Activated CD4-positive, alpha-beta T cell treated with anti-CD3 and anti-CD28 coated beads for 36 hours (primary cell): ENCODE measurements around the gene SPATA7. TPM values are rescaled to one million over a fixed set of nuclear protein-coding genes. Genes with fewer than 3 reads are reported as not detected.
"Not testable (repeated sequence)": the region's sequence is repeated elsewhere in the genome, so short reads cannot be mapped to it uniquely, and the experiment has no call there.

Experiments
- ATAC-seq: fragments of 200-7000 bp; cut with Tn5 transposase; one replicate; pipeline ENCODE4 v1.10.0; 2021; ENCODE audit warnings: mild to moderate bottlenecking, moderate library complexity
- CTCF ChIA-PET: fragments of 350-600 bp; sonication (Branson Sonifier 250); formaldehyde crosslinking; loops from one replicate; lab custom pipeline; 2021; ENCODE audit warnings: antibody characterized with exemption; lab: Charles Lee
- POLR2A ChIA-PET: fragments of 350-600 bp; sonication (Branson Sonifier 250); formaldehyde crosslinking; loops from one replicate; lab custom pipeline; 2021; ENCODE audit warnings: antibody characterized with exemption, inconsistent platforms; lab: Charles Lee
- DNase-seq: peaks from one replicate; pipeline ENCODE4 v3.0.0-alpha.2; 2020
- H3K27ac Mint-ChIP-seq: one replicate; pipeline ENCODE4 v1.8.0; 2021; ENCODE audit warnings: mixed read lengths
- H3K27me3 Mint-ChIP-seq: one replicate; pipeline ENCODE4 v1.8.0; 2021; ENCODE audit warnings: mixed read lengths
- H3K36me3 Mint-ChIP-seq: one replicate; pipeline ENCODE4 v1.8.0; 2021; ENCODE audit warnings: low read depth, mixed read lengths
- H3K4me1 Mint-ChIP-seq: one replicate; pipeline ENCODE4 v1.8.0; 2021; ENCODE audit warnings: mixed read lengths
- H3K4me3 Mint-ChIP-seq: one replicate; pipeline ENCODE4 v1.8.0; 2021; ENCODE audit warnings: mild to moderate bottlenecking, moderate library complexity, mixed read lengths
- H3K9me3 Mint-ChIP-seq: one replicate; pipeline ENCODE4 v1.8.0; 2021; ENCODE audit warnings: low read depth, mixed read lengths
- intact Hi-C, 2 experiments: fragments of 100-400 bp; cut with DNase I in 1 of 2; cut with micrococcal nuclease in 1 of 2; formaldehyde crosslinking; loops; one replicate each; pipeline versions ENCODE4 v1.14.2 to v1.15.1; 2022 to 2024; cut with DNase I, micrococcal nuclease
- total RNA-seq, 2 experiments: library from RNA; stranded (reverse); gene quantifications; one replicate each; pipeline ENCODE4 v1.2.3, GENCODE V29; 2021

The SPATA7 gene
- total RNA-seq, 2 experiments from 2014 or later = 3.4 to 4.0 TPM

DNA sequence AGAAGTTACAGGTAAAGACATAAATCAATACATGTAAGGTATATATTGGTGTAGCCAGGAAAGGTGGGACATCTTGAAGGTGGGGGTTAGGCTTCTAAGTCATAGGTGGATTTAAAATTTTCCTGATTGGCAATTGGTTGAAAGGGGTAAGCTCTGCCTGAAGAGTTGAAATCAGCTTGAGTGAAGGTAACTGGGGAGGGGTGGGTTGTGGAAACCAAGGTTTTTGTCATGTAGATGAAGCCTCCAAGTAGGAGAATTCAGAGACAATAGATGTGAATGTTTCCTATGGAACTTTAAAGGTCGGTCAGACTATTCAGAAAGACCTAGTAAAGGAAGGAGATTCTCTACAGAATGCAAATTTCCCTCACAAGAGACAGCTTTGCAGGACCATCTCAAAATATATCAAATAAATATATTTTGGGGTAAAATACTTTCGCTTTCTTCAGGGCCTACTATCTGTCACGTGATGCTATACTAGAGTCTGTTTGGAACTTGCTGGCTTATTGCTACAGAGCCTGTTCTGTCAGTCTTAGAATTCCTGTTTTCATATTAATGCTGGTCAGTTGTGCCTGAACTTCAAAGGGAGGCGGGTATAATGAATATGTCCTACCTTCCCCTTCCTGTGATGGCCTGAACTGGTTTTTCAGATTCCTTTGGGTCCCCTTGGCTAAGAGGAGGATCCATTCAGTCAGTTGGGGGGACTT is 20.6 kb upstream of the SPATA7 start:
- H3K27me3 Mint-ChIP-seq = peaks cover 9% of the 10 kb centered on the region
- ChIA-PET POLR2A (no interaction called here), CTCF (no interaction called here)
- no peaks in the 10 kb centered on the region for H3K36me3 Mint-ChIP-seq
- ATAC-seq (no peak), DNase-seq (no peak)
- H3K4me3 Mint-ChIP-seq = no peak overlapping the region
- H3K27ac Mint-ChIP-seq = no peak overlapping the region
- intact Hi-C loops = no loop called here
- peaks cover 8% of the 10 kb centered on the region for H3K9me3 Mint-ChIP-seq
- no peaks in the 10 kb centered on the region for H3K4me1 Mint-ChIP-seq

GRCh38 chr14:88369496-88369895 is 16.0 kb upstream of the SPATA7 start:
- intact Hi-C loops = no loop called here
- H3K27ac Mint-ChIP-seq = no peak overlapping the region
- H3K36me3 Mint-ChIP-seq = no peaks in the 10 kb centered on the region
- POLR2A ChIA-PET = no interaction called here
- DNase-seq = no peak
- no peaks in the 10 kb centered on the region for H3K9me3 Mint-ChIP-seq
- no peak overlapping the region for H3K4me3 Mint-ChIP-seq
- ATAC-seq = no peak
- peaks cover 19% of the 10 kb centered on the region for H3K27me3 Mint-ChIP-seq
- no peaks in the 10 kb centered on the region for H3K4me1 Mint-ChIP-seq
- CTCF ChIA-PET = no interaction called here

- Mint-ChIP-seq H3K4me1 (peaks cover 5% of the 10 kb centered on the region), H3K4me3 (no peak overlapping the region), H3K27me3 (peaks cover 6% of the 10 kb centered on the region), H3K27ac (no peak overlapping the region), H3K9me3 (peaks cover under 1% of the 10 kb centered on the region), H3K36me3 (no peaks in the 10 kb centered on the region)
- DNase-seq (no peak), ATAC-seq (no peak)
- ChIA-PET CTCF (interaction anchor here (1.2 to 1.3 kb wide), 3 partner anchors 13 to 190 kb away, joined by 3 to 5 read pairs (median 5); no protein-coding TSS in a partner anchor), POLR2A (no interaction called here)
- intact Hi-C loops = loop anchor here in 1 of 2 experiments (10.0 kb wide), 2 partner anchors 385 to 435 kb away; partner anchors contain the start of gene GALC
These were observed 5.6 kb upstream of the SPATA7 start for GRCh38 chr14:88379706-88380343.

- ChIA-PET CTCF (interaction anchor here (1.2 to 1.3 kb wide), 3 partner anchors 13 to 191 kb away, joined by 3 to 5 read pairs (median 5); no protein-coding TSS in a partner anchor), POLR2A (no interaction called here)
- intact Hi-C loops = loop anchor here in 1 of 2 experiments (10.0 kb wide), 2 partner anchors 386 to 436 kb away; partner anchors contain the start of gene GALC
- Mint-ChIP-seq H3K27me3 (peaks cover 6% of the 10 kb centered on the region), H3K4me3 (no peak overlapping the region), H3K36me3 (no peaks in the 10 kb centered on the region), H3K4me1 (peaks cover 6% of the 10 kb centered on the region), H3K9me3 (no peaks in the 10 kb centered on the region), H3K27ac (no peak overlapping the region)
- DNase-seq (no peak), ATAC-seq (no peak)
These were observed 5.1 kb upstream of the SPATA7 start for GRCh38 chr14:88380405-88380804.

DNA sequence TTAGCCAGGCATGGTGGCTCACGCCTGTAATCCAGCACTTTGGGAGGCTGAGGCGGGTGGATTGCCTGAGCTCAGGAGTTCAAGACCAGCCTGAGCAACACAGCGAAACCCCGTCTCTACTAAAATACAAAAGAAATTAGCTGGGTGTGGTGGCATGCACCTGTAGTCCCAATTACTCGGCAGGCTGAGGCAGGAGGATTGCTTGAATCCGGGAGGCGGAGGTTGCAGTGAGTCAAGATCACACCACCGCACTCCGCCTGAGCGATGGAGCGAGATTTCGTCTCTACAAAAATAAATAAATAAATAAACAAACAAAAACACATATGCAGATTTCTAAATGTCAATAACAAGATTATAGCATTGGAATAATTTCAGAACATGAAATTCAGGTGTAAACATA is 3.8 kb upstream of the SPATA7 start:
- H3K4me3 Mint-ChIP-seq, DNase-seq, ATAC-seq, H3K36me3 Mint-ChIP-seq, H3K9me3 Mint-ChIP-seq, H3K27me3 Mint-ChIP-seq, POLR2A ChIA-PET, H3K27ac Mint-ChIP-seq: not testable (repeated sequence)
- intact Hi-C loops = loop anchor here in 1 of 2 experiments (10.0 kb wide), 2 partner anchors 387 to 437 kb away; partner anchors contain the start of gene GALC
- CTCF ChIA-PET = interaction anchor here (0.6 kb wide), 1 partner anchor 149 kb away, joined by 3 read pairs; no protein-coding TSS in a partner anchor
- H3K4me1 Mint-ChIP-seq = peaks cover 13% of the 10 kb centered on the region

- H3K36me3 Mint-ChIP-seq = no peaks in the 10 kb centered on the region
- CTCF ChIA-PET = interaction anchor here (0.6 to 1.9 kb wide), 4 partner anchors 107 to 216 kb away, joined by 3 to 7 read pairs (median 4); no protein-coding TSS in a partner anchor
- peak overlapping the region; percentile 88 for H3K27ac Mint-ChIP-seq
- DNase-seq (no peak), ATAC-seq (no peak)
- H3K4me3 Mint-ChIP-seq = peak overlapping the region; percentile 96
- POLR2A ChIA-PET = no interaction called here
- H3K9me3 Mint-ChIP-seq = no peaks in the 10 kb centered on the region
- peaks cover 17% of the 10 kb centered on the region for H3K4me1 Mint-ChIP-seq
- intact Hi-C loops = loop anchor here in 1 of 2 experiments (2.0 to 10.0 kb wide), 4 partner anchors 178 to 440 kb away; partner anchors contain the start of genes GALC and ZC3H14
- no peaks in the 10 kb centered on the region for H3K27me3 Mint-ChIP-seq
These were observed 739 bp upstream of the SPATA7 start for GRCh38 chr14:88384718-88385117.

GRCh38 chr14:88386256-88386794 is 868 bp downstream of the SPATA7 start:
- no peak for ATAC-seq
- ChIA-PET CTCF (interaction anchor here (1.8 kb wide), 1 partner anchor 218 kb away, joined by 5 read pairs; no protein-coding TSS in a partner anchor), POLR2A (no interaction called here)
- Mint-ChIP-seq H3K9me3 (no peaks in the 10 kb centered on the region), H3K27ac (no peak overlapping the region), H3K4me3 (peak overlapping the region; percentile 96), H3K36me3 (no peaks in the 10 kb centered on the region), H3K27me3 (no peaks in the 10 kb centered on the region), H3K4me1 (peaks cover 17% of the 10 kb centered on the region)
- intact Hi-C loops = loop anchor here in 1 of 2 experiments (10.0 kb wide), 2 partner anchors 392 to 442 kb away; partner anchors contain the start of gene GALC
- DNase-seq = no peak

- no peak overlapping the region for H3K4me3 Mint-ChIP-seq
- no peak for DNase-seq
- CTCF ChIA-PET = no interaction called here
- intact Hi-C loops = loop anchor here in 1 of 2 experiments (10.0 kb wide), 2 partner anchors 394 to 444 kb away; partner anchors contain the start of gene GALC
- H3K9me3 Mint-ChIP-seq = no peaks in the 10 kb centered on the region
- peaks cover 17% of the 10 kb centered on the region for H3K4me1 Mint-ChIP-seq
- POLR2A ChIA-PET = no interaction called here
- H3K27me3 Mint-ChIP-seq = no peaks in the 10 kb centered on the region
- no peak for ATAC-seq
- no peaks in the 10 kb centered on the region for H3K36me3 Mint-ChIP-seq
- H3K27ac Mint-ChIP-seq = no peak overlapping the region
These were observed 3.4 kb downstream of the SPATA7 start for GRCh38 chr14:88388741-88389282.

GRCh38 chr14:88392609-88393008 is 7.2 kb downstream of the SPATA7 start:
- no peak for ATAC-seq
- Mint-ChIP-seq H3K27me3 (no peaks in the 10 kb centered on the region), H3K4me1 (no peaks in the 10 kb centered on the region), H3K9me3 (no peaks in the 10 kb centered on the region), H3K4me3 (no peak overlapping the region), H3K36me3 (peaks cover 16% of the 10 kb centered on the region), H3K27ac (no peak overlapping the region)
- ChIA-PET POLR2A (no interaction called here), CTCF (interaction anchor here (1.3 kb wide), 1 partner anchor 12 kb away, joined by 5 read pairs; no protein-coding TSS in a partner anchor)
- intact Hi-C loops = no loop called here
- DNase-seq = no peak

- Mint-ChIP-seq H3K27ac (no peak overlapping the region), H3K9me3 (peaks cover 49% of the 10 kb centered on the region), H3K36me3 (peaks cover 52% of the 10 kb centered on the region), H3K27me3 (no peaks in the 10 kb centered on the region), H3K4me3 (no peak overlapping the region), H3K4me1 (no peaks in the 10 kb centered on the region)
- intact Hi-C loops = no loop called here
- ATAC-seq = no peak
- DNase-seq = no peak
- POLR2A ChIA-PET = no interaction called here
- CTCF ChIA-PET = no interaction called here
These were observed 25.6 kb downstream of the SPATA7 start for GRCh38 chr14:88411039-88411438.

DNA sequence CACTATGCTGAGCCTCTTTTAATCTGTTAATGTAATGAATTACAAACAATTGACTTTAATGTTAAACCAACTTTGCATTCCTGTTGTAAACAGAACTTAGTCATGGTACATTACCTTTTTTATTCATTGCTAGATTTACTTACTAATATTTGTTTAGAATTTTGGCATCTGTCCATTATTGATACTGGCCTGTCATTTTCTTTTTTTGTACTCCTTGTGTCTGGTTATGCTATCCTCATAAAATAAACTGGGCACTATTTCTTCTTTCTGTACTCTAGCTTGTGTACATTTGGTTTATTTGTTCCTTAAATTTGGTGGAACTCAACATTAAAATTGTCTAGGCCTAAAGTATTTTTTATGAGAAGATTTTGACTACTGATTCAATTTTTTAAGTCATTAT is 32.1 kb downstream of the SPATA7 start:
- DNase-seq (no peak), ATAC-seq (no peak)
- Mint-ChIP-seq H3K36me3 (peaks cover 38% of the 10 kb centered on the region), H3K4me1 (no peaks in the 10 kb centered on the region), H3K27me3 (no peaks in the 10 kb centered on the region), H3K4me3 (no peak overlapping the region), H3K27ac (no peak overlapping the region), H3K9me3 (peaks cover 31% of the 10 kb centered on the region)
- intact Hi-C loops = no loop called here
- CTCF ChIA-PET = no interaction called here
- POLR2A ChIA-PET = no interaction called here
